Activated CD4-positive, alpha-beta T cell treated with anti-CD3 and anti-CD28 coated beads, Interleukin-2, Interleukin-4, amounts not matched to agents 100 ng/mL and 50 ng/mL, durations not matched to agents 16 hours and 8 hours (primary cell): Measurements from ENCODE around the gene HSPA13.
"Not testable (repeated sequence)": the region's sequence is repeated elsewhere in the genome, so short reads cannot be mapped to it uniquely, and the experiment has no call there.

Source experiments
- DNase-seq: peaks from one replicate; pipeline ENCODE4 v3.0.0-alpha.2; 2020; ENCODE audit warnings: low spot score

The HSPA13 gene

GRCh38 chr21:14382835-14383595 is at the start of gene HSPA13:
TSS of gene HSPA13 (minus strand) at chr21:14383146. CDS start at chr21:14383119, 27 bp downstream.
- DNase-seq = peak; percentile 100

GRCh38 chr21:14418920-14419319 is 36.0 kb upstream of the HSPA13 start:
- no peak for DNase-seq

- DNase-seq = no peak
Measured at GRCh38 chr21:14414932-14415508, 32.1 kb upstream of the HSPA13 start.

- DNase-seq = no peak
Measured at GRCh38 chr21:14405962-14406361, 23.0 kb upstream of the HSPA13 start.

- DNase-seq = no peak
Measured at GRCh38 chr21:14405225-14405624, 22.3 kb upstream of the HSPA13 start.

- DNase-seq = peak; percentile 46
Measured at GRCh38 chr21:14403681-14404318, 20.9 kb upstream of the HSPA13 start.

- DNase-seq = no peak
Measured at GRCh38 chr21:14401217-14401616, 18.3 kb upstream of the HSPA13 start.

- DNase-seq = no peak
Measured at GRCh38 chr21:14388282-14388681, 5.3 kb upstream of the HSPA13 start.

GRCh38 chr21:14384453-14384852 is 1.5 kb upstream of the HSPA13 start:
- no peak for DNase-seq

- peak; percentile 28 for DNase-seq
Measured at GRCh38 chr21:14383596-14384180, 742 bp upstream of the HSPA13 start.

GRCh38 chr21:14382486-14382834 is 486 bp downstream of the HSPA13 start:
- peak; percentile 30 for DNase-seq

GRCh38 chr21:14376854-14377253 is 6.1 kb downstream of the HSPA13 start:
- no peak for DNase-seq

- DNase-seq = no peak
Measured at GRCh38 chr21:14366998-14367397, 15.9 kb downstream of the HSPA13 start.

- DNase-seq = no peak
Measured at GRCh38 chr21:14361958-14362357, 21.0 kb downstream of the HSPA13 start.

GRCh38 chr21:14358775-14359174 is 24.2 kb downstream of the HSPA13 start:
- no peak for DNase-seq

GRCh38 chr21:14356746-14357145 is 26.2 kb downstream of the HSPA13 start:
- no peak for DNase-seq

GRCh38 chr21:14354515-14354914 is 28.4 kb downstream of the HSPA13 start:
- DNase-seq = no peak

- no peak for DNase-seq
Measured at GRCh38 chr21:14353726-14354125, 29.2 kb downstream of the HSPA13 start.

GRCh38 chr21:14353231-14353630 is 29.7 kb downstream of the HSPA13 start:
- DNase-seq = no peak

GRCh38 chr21:14327346-14327745 is 55.6 kb downstream of the HSPA13 start:
- not testable (repeated sequence) for DNase-seq

GRCh38 chr21:14325595-14325994 is 57.4 kb downstream of the HSPA13 start:
- no peak for DNase-seq
